AG04450 (cell line): ENCODE data around the gene AGAP3. TPM values are rescaled to one million over a fixed set of nuclear protein-coding genes. Genes with fewer than 3 reads are reported as not detected.

Experiments
- CTCF ChIA-PET: fragments of 300-600, 350-600 bp; formaldehyde crosslinking; extraction: SDS; loops from one replicate; lab custom pipeline; 2022; ENCODE audit warnings: antibody characterized with exemption, inconsistent platforms; lab: Charles Lee
- POLR2A ChIA-PET: fragments of 350-600 bp; formaldehyde crosslinking; extraction: SDS; loops from one replicate; lab custom pipeline; 2021; ENCODE audit warnings: antibody characterized with exemption, inconsistent platforms; lab: Yijun Ruan, JAX
- DNase-seq: peaks from one replicate; pipeline ENCODE4 v3.0.0-alpha.2; 2011; ENCODE audit warnings: low read depth, low spot score
- H3K27ac ChIP-seq: one replicate; pipeline ENCODE4 v1.5.1; 2012; ENCODE audit warnings: low read depth, low read length, control low read depth
- H3K27me3 ChIP-seq: one replicate; pipeline ENCODE4 v1.6.0; 2012; ENCODE audit warnings: low read length; ENCODE audit not compliant: control insufficient read depth, insufficient read depth
- H3K4me3 ChIP-seq: 2 replicates; pipeline ENCODE4 v1.5.1; 2011; ENCODE audit warnings: mild to moderate bottlenecking, low read depth, low read length, control low read depth
- H3K9me3 ChIP-seq: 2 replicates; pipeline ENCODE4 v1.5.1; 2012; ENCODE audit warnings: low read length; ENCODE audit not compliant: control insufficient read depth, insufficient read depth
- polyA plus RNA-seq: library from polyadenylated mRNA; depleted of rRNA; stranded (reverse); fragments of >200 nt; gene quantifications from 2 replicates; pipeline ENCODE4 v1.2.3, GENCODE V29; 2011
- TF ChIP-seq, protein P1 (sequence below): IDR thresholded peaks from 2 replicates; pipeline ENCODE4 v1.5.1; 2011; ENCODE audit warnings: low read depth, low read length, control low read depth, inconsistent platforms

AGAP3 gene
- polyA plus RNA-seq, 1 experiment: 44.6 TPM

GRCh38 chr7:151091003-151091402 is 4.7 kb downstream of the AGAP3 start:
- ChIA-PET POLR2A (no interaction called here), CTCF (interaction anchor here (0.6 to 8.9 kb wide), 4 partner anchors 10 to 73 kb away, joined by 3 to 86 read pairs (median 8); partner anchors contain the start of gene FASTK)
- TF ChIP-seq, protein P1, sequence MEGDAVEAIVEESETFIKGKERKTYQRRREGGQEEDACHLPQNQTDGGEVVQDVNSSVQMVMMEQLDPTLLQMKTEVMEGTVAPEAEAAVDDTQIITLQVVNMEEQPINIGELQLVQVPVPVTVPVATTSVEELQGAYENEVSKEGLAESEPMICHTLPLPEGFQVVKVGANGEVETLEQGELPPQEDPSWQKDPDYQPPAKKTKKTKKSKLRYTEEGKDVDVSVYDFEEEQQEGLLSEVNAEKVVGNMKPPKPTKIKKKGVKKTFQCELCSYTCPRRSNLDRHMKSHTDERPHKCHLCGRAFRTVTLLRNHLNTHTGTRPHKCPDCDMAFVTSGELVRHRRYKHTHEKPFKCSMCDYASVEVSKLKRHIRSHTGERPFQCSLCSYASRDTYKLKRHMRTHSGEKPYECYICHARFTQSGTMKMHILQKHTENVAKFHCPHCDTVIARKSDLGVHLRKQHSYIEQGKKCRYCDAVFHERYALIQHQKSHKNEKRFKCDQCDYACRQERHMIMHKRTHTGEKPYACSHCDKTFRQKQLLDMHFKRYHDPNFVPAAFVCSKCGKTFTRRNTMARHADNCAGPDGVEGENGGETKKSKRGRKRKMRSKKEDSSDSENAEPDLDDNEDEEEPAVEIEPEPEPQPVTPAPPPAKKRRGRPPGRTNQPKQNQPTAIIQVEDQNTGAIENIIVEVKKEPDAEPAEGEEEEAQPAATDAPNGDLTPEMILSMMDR: no peak
- Histone ChIP-seq H3K27ac (no peak overlapping the region), H3K27me3 (no peaks in the 10 kb centered on the region), H3K9me3 (no peaks in the 10 kb centered on the region; the same call in 1 of the 2 replicates), H3K4me3 (no peak overlapping the region)
- DNase-seq: no peak

DNA sequence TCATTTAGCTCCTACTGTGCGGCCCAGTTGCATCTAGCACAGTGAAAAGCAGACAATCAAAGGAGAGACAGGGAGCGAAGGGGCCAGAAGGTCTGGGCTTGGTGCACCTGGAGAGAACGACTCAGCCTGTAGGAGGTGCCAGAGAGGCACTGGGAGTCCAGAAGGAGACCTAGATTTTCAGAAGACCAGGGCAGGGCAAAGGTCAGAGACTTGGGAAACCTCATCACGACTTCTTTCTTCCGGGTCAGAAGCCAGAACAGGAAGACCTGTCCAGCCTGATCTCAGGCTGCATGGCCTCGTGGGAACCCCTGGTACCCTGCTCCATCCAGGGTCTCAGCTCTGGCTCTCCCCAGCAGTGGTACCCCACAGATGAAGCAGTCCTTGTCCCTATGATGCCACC is 5.2 kb downstream of the AGAP3 start:
- ChIA-PET CTCF (interaction anchor here (0.6 to 8.9 kb wide), 4 partner anchors 11 to 33 kb away, joined by 3 to 86 read pairs (median 8); partner anchors contain the start of gene FASTK), POLR2A (no interaction called here)
- TF ChIP-seq, protein P1: peak; percentile 56
- no peak for DNase-seq
- no peaks in the 10 kb centered on the region for H3K27me3 ChIP-seq
- H3K4me3 ChIP-seq: no peak overlapping the region
- no peaks in the 10 kb centered on the region for H3K9me3 ChIP-seq
- no peak overlapping the region for H3K27ac ChIP-seq

GRCh38 chr7:151091988-151092387 is 5.7 kb downstream of the AGAP3 start:
- no peaks in the 10 kb centered on the region for H3K27me3 ChIP-seq
- no peaks in the 10 kb centered on the region for H3K9me3 ChIP-seq
- no peak overlapping the region for H3K4me3 ChIP-seq
- ChIA-PET CTCF (interaction anchor here (1.2 to 8.9 kb wide), 2 partner anchors 19 to 32 kb away, joined by 3 to 86 read pairs; no protein-coding TSS in a partner anchor), POLR2A (no interaction called here)
- TF ChIP-seq, protein P1: no peak
- no peak for DNase-seq
- H3K27ac ChIP-seq: no peak overlapping the region

GRCh38 chr7:151093748-151094147 is 7.5 kb downstream of the AGAP3 start:
- POLR2A ChIA-PET: no interaction called here
- DNase-seq: no peak
- Histone ChIP-seq H3K4me3 (no peak overlapping the region), H3K9me3 (no peaks in the 10 kb centered on the region), H3K27ac (no peak overlapping the region), H3K27me3 (no peaks in the 10 kb centered on the region)
- CTCF ChIA-PET: interaction anchor here (1.6 to 3.2 kb wide), 2 partner anchors 17 to 20 kb away, joined by 9 to 19 read pairs; no protein-coding TSS in a partner anchor
- TF ChIP-seq, protein P1: no peak

DNA sequence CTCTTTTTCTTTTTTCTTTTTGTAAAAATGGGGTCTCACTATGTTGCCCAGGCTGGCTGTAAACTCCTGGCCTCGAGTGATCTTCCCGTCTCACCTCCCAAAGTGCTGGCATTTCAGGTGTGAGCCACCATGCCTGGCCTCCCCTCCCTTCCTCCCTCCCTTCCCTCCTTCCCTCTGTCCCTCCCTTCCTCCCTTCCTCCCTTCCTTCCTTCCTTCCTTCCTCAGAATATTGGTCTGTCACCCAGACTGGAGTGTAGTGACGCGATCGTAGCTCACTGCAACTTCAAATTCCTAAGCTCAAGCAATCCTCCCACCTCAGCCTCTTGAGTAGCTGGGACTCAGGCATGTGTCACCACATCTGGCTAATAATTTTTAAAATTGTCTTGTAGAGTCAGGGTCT is 8.4 kb downstream of the AGAP3 start:
- no peaks in the 10 kb centered on the region for H3K9me3 ChIP-seq
- DNase-seq: no peak
- ChIA-PET CTCF (interaction anchor here (0.7 to 3.2 kb wide), 4 partner anchors 16 to 149 kb away, joined by 3 to 19 read pairs (median 6); no protein-coding TSS in a partner anchor), POLR2A (interaction anchor here (0.5 kb wide), 1 partner anchor 11 kb away, joined by 8 read pairs; no protein-coding TSS in a partner anchor)
- TF ChIP-seq, protein P1: no peak
- no peak overlapping the region for H3K27ac ChIP-seq
- H3K4me3 ChIP-seq: no peak overlapping the region
- H3K27me3 ChIP-seq: no peaks in the 10 kb centered on the region
